SKM-1 treated with dmso at 0.1 percent for 144 hours (cell line): Measurements from ENCODE around the gene EYS.
A peak's percentile ranks its signal among the peaks of the same experiment; 100 is the strongest.

Source experiments
- DNase-seq: peaks from one replicate; lab custom pipeline; 2025; ENCODE audit not compliant: unreplicated experiment; lab: John Stamatoyannopoulos, UW

EYS gene

GRCh38 chr6:64383277-64383676, 1323.7 kb downstream of the EYS start:
- no peak for DNase-seq

- no peak for DNase-seq
Observed at GRCh38 chr6:64376394-64376793, 1330.6 kb downstream of the EYS start.

GRCh38 chr6:64357430-64357829, 1349.6 kb downstream of the EYS start:
- no peak for DNase-seq

- DNase-seq, result no peak
Observed at GRCh38 chr6:64347411-64347810, 1359.6 kb downstream of the EYS start.

- no peak for DNase-seq
Observed at GRCh38 chr6:64335195-64335594, 1371.8 kb downstream of the EYS start.

- no peak for DNase-seq
Observed at GRCh38 chr6:64334636-64335035, 1372.4 kb downstream of the EYS start.

GRCh38 chr6:64330694-64331307, 1376.2 kb downstream of the EYS start:
- DNase-seq, result peak; percentile 37

- DNase-seq, result no peak
Observed at GRCh38 chr6:64326939-64327338, 1380.1 kb downstream of the EYS start.

GRCh38 chr6:64325093-64325492, 1381.9 kb downstream of the EYS start:
- no peak for DNase-seq

- no peak for DNase-seq
Observed at GRCh38 chr6:64310214-64310613, 1396.8 kb downstream of the EYS start.

GRCh38 chr6:64301307-64302236, 1405.5 kb downstream of the EYS start:
- no peak for DNase-seq

GRCh38 chr6:64299176-64299575, 1407.8 kb downstream of the EYS start:
- no peak for DNase-seq

- no peak for DNase-seq
Observed at GRCh38 chr6:64294034-64294433, 1413.0 kb downstream of the EYS start.

- DNase-seq, result no peak
Observed at GRCh38 chr6:64293298-64293697, 1413.7 kb downstream of the EYS start.

GRCh38 chr6:64290867-64291266, 1416.2 kb downstream of the EYS start:
- no peak for DNase-seq

- no peak for DNase-seq
Observed at GRCh38 chr6:64289931-64290330, 1417.1 kb downstream of the EYS start.

- DNase-seq, result no peak
Observed at GRCh38 chr6:64288351-64288750, 1418.7 kb downstream of the EYS start.

GRCh38 chr6:64281167-64281566, 1425.9 kb downstream of the EYS start:
- no peak for DNase-seq

GRCh38 chr6:64280569-64280968, 1426.5 kb downstream of the EYS start:
- DNase-seq, result no peak

GRCh38 chr6:64270083-64270482, 1436.9 kb downstream of the EYS start:
- no peak for DNase-seq

GRCh38 chr6:64266351-64266821, 1440.6 kb downstream of the EYS start:
- no peak for DNase-seq

- DNase-seq, result no peak
Observed at GRCh38 chr6:64263778-64264177, 1443.2 kb downstream of the EYS start.
